Measurements from ENCODE around the gene PTPN4.

PTPN4 gene

GRCh38 chr2:119860924-119861323 lies 101.2 kb downstream of the PTPN4 start:
- no peak for DNase-seq

DNA sequence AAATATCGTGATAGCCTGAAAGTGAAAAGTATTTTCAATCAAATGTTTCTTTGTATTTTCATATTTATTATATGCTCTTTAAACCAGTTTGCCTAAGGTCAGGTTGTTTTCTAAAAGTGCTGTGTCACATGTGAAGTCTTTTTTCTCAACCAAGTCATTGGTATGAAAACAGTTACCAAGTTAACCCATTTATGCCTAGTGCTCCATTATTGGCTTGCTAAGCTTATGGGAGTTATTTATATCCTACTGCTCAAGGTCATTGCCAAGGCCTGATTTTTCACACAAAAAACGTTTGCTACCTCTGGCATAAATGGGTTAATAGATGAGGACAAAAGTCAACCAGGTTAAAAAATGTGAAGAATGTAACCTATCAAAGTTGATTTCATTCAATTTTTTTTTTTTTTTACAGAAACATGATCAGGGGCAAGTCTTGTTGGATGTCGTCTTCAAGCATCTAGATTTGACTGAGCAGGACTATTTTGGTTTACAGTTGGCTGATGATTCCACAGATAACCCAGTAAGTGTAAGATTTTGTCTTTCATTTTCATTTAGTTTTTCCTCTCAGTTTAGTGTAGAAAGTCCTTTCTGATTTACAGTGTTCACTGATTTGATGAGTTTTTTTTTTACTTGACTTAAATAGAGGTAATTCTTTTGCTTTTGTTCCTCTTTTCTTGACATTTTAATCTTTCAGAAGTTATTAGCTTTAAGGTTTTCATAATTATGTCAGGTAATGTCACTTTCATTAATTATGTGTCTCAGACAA lies 102.6 kb downstream of the PTPN4 start:
- no peak for DNase-seq

DNA sequence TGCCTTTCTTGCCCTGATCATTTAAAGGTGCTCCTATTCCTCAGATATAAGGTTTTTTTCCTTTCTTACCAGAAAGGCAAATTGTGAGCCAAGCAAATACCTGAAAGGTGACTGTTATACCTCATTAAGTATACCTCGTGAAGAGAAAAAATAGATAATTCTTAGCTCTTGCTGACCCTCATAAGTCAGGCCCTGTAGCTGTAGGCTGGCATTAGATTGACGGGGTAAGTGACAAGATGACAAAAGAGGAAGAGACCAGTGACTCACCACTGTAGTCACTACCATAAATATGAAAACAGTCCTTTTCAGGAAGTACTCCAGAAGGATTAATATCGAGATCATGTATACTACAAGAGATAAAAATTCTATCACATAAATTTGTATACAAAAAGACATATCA lies 104.6 kb downstream of the PTPN4 start:
- no peak for DNase-seq

- DNase-seq: no peak
These were observed 112.0 kb downstream of the PTPN4 start for GRCh38 chr2:119871725-119872124.

DNA sequence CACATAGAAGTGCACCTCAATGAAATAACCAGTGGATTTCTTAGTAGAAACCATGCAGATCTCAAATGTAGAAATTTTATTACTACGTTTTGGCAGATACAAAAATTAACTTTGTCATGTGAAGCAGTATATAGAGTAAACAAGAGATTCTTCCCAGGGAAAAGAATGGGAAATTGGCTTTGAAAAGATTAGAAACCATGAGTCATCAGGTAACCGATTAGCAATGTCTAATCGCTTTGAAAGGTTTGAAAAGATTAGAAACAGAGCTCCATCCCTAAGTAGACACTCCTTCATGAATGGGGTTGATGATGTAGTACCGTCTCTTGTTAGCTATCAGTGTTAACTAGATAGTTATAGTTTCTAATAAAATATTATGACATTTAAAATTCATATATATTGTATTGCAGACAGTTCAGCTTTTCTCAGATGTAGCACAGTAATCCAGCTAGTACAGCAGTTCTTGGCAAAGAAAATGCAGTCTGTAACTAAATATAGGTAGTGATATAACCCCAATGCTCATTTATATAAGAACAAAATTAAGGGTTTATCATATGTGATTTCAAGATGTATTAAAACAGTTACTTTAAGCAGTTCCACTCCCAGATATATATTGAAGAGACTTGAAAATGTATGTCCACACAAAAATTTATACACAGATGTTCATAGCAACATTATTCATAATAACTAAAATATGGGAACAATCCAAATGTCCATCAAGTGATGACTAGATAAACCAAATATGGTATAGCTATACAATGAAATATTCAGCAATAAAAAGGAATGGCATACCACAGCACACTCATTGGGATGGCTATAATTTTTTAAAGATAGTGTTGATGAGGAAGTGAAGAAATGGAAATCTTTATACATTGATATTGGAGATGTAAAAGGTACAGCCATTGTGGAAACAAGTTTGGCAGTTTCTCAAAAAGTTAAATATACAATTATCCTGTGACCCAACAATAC lies 113.9 kb downstream of the PTPN4 start:
- no peak for DNase-seq

DNA sequence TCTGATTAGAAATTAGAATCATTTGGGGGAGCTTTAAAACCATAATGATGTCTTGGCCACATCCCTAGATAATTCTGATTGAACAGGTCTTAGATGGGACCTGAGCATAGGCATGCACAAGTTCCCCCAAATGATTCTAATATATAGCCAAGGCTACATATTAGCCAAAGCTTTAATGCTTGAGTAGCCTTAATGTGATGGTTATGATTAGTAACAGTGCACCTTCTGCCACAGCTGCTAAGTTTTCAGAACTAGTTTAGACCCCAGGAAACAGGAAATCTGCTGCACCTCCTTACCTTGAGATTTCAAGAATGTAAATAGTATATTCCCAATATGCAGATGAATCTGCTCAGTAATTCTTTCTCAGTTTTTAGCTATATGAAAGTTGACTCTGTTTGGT lies 119.8 kb downstream of the PTPN4 start:
- DNase-seq: no peak

GRCh38 chr2:119888680-119889079 lies 129.0 kb downstream of the PTPN4 start:
- DNase-seq: no peak

GRCh38 chr2:119897736-119898395 lies 138.1 kb downstream of the PTPN4 start:
- no peak for DNase-seq

- no peak for DNase-seq
These were observed 141.3 kb downstream of the PTPN4 start for GRCh38 chr2:119901013-119901412.

DNA sequence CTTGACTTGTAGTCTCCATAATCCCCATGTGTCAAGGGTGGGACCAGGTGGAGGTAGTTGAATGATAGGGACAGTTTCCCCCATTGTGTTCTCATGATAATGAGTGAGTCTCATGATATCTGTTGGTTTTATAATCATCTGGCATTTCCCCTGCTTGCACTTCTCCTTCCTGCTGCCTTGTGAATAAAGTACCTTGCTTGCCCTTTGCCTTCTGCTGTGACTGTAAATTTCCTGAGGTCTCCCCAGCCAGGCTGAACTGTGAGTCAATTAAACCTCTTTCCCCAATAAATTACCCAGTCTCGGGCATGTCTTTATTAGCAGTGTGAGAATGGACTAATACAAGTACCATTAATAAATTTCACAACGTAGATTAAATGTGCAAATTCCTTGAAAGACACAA lies 150.8 kb downstream of the PTPN4 start:
- no peak for DNase-seq

- DNase-seq: no peak
These were observed 154.5 kb downstream of the PTPN4 start for GRCh38 chr2:119914266-119914665.

- DNase-seq: no peak
These were observed 162.1 kb downstream of the PTPN4 start for GRCh38 chr2:119921825-119922224.

- DNase-seq: no peak
These were observed 163.0 kb downstream of the PTPN4 start for GRCh38 chr2:119922699-119923098.

- DNase-seq: no peak
These were observed 169.8 kb downstream of the PTPN4 start for GRCh38 chr2:119929537-119929936.

DNA sequence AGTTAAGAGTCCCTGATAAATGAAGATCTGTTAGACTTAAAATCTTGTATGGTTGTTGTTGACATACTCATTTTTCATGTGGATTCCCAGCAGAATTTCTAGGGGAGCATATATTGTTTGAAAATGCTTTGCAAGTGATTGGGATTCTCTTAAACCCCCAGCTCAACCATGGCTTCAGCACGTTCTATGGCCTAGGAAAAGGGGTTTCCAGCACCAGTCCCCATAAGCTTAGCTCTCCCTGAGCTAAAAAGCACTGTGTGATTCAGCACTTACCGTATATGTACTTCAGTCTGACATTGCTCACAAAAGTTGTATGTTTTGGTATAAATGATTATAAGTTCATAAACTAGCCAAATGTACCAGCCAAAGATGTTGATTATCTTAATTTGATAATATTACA lies 173.1 kb downstream of the PTPN4 start:
- no peak for DNase-seq

GRCh38 chr2:119934319-119934718 lies 174.6 kb downstream of the PTPN4 start:
- no peak for DNase-seq

DNA sequence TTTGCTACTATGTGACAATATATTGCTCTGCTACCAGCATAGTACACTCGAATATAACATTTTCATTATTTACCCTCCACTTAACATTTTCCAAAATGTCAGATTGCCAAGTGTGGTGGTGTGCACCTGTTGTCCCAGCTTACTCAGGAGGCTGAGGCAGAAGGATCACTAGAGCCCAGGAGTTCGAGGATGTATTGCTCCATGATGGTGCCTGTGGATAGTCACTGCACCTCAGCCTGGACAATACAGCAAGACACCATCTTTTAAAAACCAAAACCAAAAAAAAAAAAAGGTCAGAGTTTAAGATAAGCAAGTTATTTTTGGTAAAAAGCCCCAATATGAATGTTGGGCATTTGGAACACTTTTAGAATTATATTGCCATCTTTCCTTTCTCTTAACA lies 178.0 kb downstream of the PTPN4 start:
- DNase-seq: no peak

DNA sequence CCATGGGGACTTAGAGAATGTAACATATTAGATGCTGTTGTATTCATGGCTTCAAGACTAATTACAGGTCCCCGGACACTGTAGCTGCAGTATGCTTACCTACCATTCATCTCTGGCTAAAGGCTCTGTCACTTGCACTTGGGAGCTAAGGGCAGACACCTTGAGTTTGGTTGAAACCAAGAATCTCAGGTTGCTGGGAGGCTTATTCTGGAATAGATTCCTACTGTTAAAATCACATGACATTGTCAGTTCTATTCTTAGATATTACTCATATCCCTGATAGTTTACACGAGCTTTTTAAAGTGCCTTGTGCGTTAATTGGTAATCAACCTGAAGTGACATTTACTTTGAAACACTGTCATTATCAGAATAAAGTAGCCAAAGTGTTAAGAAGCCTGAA lies 180.2 kb downstream of the PTPN4 start:
- DNase-seq: no peak

DNA sequence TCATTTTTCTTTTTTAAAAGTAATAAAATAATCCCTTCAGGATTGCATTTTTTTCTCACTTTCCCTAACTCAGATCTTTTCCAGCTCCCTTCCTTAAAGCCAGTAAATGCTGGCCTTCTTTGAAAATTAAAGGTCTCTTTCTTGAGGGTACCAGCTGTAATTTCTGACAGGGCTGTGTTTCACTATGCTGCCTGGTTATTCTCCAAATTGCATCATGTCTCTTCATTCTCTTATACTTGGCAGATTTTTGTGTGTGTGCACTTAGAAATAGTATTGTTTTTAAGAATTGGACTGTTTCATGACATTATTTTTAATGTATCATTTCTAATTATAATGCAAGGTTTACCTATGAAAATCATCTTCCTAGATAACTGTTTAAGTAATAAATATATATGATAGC lies 181.1 kb downstream of the PTPN4 start:
- DNase-seq: no peak

DNA sequence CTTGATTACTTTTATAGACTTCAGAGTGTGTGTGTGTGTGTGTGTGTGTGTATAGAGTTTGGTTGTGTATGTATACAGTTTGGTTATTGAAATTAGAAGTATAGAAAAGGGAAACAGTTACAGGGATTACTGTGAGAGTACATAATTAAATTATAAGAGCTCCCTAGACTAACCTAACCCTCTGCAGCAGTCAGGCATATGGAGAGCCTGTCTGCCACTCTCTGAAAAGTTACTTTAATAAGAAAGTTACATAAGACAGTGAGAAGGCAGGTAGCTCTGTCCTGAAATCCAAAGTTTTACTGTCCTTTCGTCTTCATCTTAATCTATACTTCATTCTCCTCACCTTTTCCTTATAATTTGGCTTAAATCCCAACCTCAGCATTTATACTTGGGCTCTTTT lies 181.7 kb downstream of the PTPN4 start:
- DNase-seq: no peak

GRCh38 chr2:119941981-119942513 lies 182.3 kb downstream of the PTPN4 start:
- no peak for DNase-seq

DNA sequence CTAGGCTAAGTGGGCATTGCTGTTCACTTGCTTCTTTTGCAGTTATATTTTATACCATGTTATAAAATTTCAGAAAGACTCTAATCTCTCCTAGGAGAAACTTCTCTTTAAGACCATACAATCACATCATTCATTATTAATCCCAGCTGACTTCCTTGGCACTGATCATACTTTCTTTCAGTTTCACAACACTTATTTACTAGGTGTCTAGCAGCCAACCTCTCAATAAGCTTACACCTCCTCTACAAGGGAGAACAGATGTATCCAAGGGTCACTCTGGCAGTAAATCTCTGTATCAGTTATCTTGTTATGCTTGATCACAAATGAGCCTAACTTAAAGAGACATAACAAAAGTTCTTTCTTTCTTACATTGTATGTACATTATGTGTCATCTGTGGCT lies 183.3 kb downstream of the PTPN4 start:
- DNase-seq: no peak

DNA sequence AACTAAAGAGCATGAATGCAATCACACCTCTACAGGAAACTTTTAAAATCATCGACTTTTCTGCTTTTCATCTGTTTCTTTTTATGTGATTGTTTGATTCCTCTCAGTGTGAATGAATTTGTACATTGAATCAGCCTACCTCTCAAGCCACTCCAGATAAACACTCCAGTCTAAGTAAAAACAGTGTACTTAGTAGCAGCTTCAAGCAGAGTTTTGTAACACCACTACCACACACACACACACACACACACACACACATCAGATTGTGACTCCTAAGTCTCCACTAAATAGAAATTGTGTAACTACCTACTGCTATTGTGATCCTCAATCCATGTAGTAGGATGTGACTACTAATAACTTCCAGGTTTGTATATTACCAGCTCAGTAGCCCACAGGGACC lies 187.8 kb downstream of the PTPN4 start:
- DNase-seq: no peak
